HG03196 (cell line): ENCODE results near the gene SART1.
"Not testable (repeated sequence)": the region's sequence is repeated elsewhere in the genome, so short reads cannot be mapped to it uniquely, and the experiment has no call there.

Source experiments
- ATAC-seq: cut with Tn5 transposase; IDR thresholded peaks from one replicate; pipeline ENCODE4 v1.9.1; 2021; ENCODE audit not compliant: unreplicated experiment

Gene SART1

DNA sequence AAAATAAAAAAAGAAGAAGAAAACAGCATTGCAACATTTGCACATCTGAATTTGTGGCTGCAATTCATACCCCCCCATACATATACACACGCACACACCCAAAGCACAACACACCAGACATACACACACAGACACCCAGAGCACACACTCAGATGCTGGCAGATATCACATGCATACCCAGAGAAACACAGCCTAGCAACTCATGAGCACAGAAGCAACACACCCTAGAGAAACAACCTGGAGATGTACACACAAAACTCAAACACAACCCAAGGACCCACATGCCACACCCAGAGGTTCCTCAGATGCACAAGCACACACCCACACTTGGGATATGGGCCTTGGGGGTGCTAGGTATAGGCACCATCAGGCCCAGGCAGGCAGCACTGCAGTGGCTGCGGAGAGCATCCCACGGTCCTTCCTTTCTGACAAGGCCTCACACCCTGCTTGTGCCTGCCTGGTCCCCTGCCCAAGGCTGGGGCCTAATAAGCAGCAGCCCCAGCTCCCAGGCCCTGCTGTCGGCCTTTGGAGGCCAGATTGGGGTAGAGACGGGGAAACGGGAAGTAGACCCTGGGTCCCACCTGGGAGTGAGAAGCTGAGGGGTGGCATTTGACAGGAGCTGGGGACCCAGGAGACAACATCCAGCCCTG is 53.4 kb downstream of the SART1 start:
- ATAC-seq: no peak

DNA sequence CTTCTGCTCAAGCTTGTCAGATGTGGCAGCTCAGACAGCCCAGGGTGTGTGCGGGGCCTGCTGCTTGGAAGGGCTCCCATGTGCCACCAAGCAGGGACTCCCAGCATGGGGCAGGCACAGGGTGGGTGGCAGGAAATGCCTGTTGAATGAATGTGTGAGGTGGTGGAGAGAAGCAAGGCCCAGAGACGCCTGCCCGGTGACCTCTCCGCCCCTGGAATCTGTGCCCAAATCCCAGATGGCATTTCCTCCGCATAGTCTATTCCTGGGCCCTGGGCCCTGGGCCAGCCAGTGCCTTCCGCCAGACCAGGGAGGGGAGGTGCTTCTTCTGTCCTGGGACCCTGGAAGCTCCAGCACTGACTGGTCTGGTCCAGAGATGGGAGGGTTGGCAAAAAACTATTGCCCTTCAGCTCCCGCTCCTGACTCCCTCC is 53.9 kb downstream of the SART1 start:
- no peak for ATAC-seq

DNA sequence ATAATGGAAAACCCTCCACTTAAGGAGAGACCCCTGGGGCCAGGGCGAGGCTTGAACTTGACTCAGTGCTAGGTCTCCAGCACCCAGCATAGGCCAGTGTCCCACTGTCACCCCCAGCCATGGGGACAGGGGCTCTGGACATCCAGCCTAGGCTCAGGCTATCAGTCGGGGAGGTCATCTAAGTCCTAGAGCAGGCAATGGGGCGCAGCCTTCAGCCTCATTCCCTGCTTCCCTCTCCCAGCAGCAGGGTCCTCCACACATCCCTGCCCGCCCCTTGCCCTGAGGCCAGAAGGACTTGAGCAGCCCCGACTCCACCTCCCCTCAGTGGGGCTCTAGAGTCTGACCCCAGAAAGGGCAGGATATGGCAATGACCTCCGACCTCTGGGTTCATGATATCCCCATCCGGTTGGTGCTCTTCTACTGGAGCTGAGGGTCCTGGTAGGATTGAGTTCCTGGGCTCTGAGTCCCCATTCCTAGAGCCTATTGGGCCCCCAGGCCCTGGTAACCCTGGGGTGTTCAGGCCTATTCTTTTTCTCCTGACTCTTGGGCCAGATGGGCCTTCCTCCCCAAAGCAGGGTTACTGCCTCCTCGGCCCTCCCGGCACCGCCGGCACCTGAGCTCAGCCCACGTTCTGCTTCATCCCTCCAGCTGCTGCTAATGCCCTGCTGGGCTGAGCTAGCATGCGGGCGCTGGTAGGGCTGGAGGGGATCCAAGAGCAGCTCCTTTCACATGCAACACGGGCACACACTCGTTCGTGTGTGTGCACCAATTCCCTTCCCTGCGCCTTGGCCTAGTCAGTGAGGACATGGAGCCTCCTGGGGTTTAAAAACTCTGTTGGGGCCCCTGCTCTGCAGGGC is 54.6 kb downstream of the SART1 start:
- no peak for ATAC-seq

DNA sequence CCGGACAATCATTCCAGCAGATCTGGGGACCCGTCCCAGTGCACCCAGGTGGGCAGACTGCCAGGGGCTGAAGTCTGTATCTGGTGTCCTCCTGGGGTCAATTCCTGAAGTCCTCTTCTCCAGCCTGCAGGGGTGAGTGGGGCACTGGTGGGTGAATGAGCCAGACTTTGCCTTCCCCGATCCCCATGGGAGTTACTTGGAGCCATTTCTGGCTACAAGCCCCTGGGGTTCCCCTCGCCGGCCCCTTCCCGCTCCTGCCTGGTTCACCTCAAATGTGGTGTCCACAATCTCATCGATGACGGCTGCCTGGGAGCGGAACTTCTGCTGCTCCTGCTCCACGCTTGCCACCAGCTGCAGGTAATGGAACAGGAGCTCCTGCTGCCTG is 55.3 kb downstream of the SART1 start:
- ATAC-seq: no peak

DNA sequence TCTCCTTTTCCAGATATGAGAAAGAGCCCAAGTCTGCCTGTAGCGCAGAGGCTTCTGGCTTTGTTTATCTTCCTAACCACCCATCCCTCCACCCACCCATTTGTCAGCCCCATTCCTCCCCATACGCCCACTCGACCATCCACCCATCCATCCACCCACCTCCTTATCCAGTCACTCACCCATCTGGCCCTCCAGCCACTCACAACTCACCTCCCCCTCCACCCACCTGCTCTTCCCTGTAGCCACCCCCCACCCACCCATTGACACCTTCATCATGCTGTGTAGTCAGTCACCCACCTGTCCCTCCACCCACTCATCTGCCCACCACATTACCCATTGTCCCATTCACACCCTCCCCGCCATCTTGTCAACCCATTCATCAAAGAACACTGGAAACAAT is 55.8 kb downstream of the SART1 start:
- no peak for ATAC-seq

DNA sequence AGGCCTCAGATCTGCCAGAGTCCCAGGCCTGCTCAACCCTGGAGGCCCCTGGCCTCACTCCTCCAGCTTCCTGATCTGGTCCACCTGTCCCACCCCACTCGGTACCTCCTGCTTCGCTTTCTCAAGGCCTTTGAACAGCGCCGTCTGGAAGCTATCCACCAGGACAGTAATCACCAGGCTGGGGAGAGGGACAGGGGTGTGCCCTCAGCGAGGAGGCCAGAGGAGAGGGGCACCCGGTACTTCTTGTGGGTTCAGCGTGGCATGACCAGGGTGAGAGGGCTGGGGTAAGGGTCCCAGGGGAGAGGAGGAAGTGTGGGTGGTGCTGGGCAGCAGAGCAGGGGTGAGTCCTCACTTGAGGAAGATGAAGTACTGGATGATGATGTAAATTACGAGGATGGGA is 58.7 kb downstream of the SART1 start:
- ATAC-seq: no peak

DNA sequence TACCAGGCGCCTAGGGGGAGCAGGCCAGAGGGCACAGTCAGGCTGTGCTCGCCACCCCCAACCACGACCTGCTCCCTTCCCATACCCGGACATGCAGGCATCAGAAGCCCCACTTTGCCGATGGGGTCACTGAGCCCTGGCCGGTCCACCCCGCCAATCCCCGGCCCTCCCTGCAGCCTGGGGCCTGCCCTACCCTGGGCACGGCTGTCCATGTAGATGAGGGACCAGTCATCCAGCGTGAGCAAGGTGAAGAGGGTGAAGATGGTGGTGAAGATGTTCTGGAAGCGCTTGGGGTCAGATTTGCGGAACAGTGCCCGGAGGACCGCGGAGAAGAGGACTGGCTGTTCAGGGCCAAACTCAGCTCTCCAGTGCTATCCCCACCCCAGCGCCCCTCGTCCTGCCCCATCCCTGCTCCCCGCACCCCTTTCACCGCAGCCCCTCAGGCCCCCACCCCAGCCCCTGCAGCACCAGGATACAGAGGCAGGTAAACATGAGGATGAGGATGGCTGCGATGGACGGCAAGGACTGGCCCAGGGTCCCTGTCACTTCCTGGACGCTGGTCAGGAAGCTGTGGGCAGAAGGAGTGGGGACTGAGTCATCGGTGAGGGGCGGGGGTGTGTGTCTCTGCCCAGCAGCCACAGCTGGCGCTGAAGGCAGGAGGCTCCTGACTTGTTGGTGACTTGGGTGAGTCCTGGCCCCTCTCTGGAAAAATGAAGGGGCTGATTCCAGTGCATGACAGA is 59.3 kb downstream of the SART1 start:
- ATAC-seq: no peak

DNA sequence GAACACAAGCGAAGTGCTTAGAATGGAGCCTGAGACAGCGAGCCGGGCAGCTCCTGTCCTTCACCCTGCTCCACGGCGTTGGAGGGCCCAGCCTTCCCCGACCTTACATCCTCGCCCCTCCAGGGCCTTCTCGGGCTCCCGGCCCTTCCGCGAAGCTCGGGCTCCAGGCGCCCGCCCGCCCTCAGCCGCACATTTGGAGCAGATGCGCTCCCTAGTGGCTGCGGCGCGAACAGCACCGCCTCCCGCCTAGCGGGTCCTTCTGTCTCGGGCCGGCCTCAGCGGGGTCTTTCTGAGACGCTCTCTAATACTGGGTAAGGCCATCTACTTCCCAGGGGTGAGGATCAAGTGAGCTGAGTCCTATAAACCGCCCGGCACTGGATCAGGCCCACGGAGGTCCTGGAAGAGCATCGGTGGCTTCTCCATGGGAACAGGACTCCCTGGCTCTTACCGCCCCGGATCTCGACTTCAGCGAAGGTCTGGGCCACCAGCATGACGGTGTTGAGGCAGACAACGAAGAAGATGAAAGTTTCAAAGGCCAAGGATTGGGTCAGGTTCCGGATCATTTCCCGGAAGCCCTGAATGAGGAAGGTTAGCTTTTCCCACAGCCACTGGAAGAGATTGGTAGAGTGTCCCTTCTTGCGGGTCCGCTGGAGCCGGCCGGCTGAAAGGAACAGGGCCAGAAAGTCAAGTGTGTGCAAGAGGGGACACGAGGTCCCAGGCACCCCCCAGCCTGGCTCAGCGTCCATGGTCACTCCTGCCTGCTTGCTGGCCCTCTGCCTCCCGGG is 61.1 kb downstream of the SART1 start:
- no peak for ATAC-seq

DNA sequence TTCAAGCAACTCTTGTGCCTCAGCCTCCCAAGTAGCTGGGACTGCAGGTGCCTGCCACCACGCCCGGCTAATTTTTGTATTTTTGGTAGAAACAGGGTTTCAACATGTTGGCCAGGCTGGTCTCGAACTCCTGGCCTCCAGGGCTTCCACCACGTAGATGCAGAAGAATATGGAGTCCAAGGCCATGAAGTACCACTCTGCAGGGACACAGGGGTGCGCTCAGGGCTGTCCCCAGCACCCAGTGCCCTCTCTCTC is 61.6 kb downstream of the SART1 start:
- not testable (repeated sequence) for ATAC-seq

DNA sequence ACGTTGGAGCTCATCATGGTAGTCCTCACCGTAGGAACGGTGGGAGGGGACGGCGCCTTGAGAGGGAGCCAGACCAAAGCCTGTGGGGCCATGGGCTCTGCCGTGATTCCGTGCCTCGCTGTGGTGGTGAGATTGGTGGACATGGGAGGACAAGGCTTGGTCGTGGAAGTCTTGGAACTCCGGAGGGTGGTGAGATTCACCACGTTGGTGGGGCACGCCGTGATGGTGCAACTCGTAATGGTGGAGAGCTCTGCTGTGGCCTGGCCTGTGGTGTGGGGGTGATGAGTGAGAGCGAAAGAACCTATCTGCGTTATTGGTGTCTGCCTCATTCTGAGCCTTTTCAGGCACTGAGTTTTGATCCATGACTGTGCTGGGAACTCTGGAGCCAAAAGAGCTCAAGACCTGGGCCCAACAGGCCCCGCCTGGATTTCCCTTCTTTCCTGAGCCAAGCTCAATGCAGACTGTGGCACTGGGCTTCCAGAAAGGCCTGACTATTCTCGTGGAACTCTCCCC is 64.5 kb downstream of the SART1 start, which contains the start of gene CATSPER1:
Gene CATSPER1, minus strand, starts transcription at position 463 of the 513 bp plus-strand sequence. Its CDS starts 100 bp downstream, at position 363.
- ATAC-seq: no peak
